Fibroblast of the aortic adventitia (primary cell): ENCODE measurements around the gene TMEM156. TPM values are rescaled to one million over a fixed set of nuclear protein-coding genes. Genes with fewer than 3 reads are reported as not detected.
A peak's percentile ranks its signal among the peaks of the same experiment; 100 is the strongest.
"Not testable (repeated sequence)": the region's sequence is repeated elsewhere in the genome, so short reads cannot be mapped to it uniquely, and the experiment has no call there.

Experiments
- DNase-seq: peaks from one replicate; pipeline ENCODE4 v3.0.0-alpha.2; 2010; ENCODE audit warnings: low read depth
- H3K4me3 ChIP-seq: 2 replicates; pipeline ENCODE4 v1.5.1; 2011; ENCODE audit warnings: low read depth, mild to moderate bottlenecking, control low read depth, low read length, moderate library complexity
- CTCF ChIP-seq: IDR thresholded peaks from 2 replicates; pipeline ENCODE4 v1.5.1; 2011; ENCODE audit warnings: mild to moderate bottlenecking, low read length, control low read depth, inconsistent platforms; ENCODE audit not compliant: insufficient read depth
- total RNA-seq: library from RNA; depleted of rRNA; stranded (reverse); fragments of >200 nt; gene quantifications from 2 replicates; pipeline ENCODE4 v1.2.3, GENCODE V29; 2012; ENCODE audit warnings: low replicate concordance

The TMEM156 gene
- total RNA-seq, 1 donor: 0.18 TPM

DNA sequence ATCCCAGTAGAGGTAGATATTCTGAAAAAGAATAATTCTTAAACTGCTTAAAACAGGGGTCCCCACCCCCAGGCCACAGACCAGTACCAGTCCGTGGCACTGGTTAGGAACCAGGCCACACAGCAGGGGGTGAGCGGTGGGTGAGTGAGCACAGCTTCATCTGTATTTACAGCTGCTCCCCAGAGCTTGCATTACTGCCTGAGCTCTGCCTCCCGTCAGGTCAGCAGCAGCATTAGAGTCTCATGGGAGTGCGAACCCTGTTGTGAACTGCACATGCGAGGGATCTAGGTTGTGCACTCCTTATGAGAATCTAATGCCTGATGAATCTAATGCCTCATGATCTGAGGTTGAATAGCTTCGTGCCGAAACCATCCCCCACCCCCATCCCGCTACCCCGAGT lies 87.8 kb downstream of the TMEM156 start:
- no peak overlapping the region for H3K4me3 ChIP-seq
- no peak for DNase-seq
- TF ChIP-seq CTCF: no peak

GRCh38 chr4:38943343-38943742 lies 88.9 kb downstream of the TMEM156 start:
- no peak overlapping the region for H3K4me3 ChIP-seq
- TF ChIP-seq CTCF: no peak
- DNase-seq: peak; percentile 23

DNA sequence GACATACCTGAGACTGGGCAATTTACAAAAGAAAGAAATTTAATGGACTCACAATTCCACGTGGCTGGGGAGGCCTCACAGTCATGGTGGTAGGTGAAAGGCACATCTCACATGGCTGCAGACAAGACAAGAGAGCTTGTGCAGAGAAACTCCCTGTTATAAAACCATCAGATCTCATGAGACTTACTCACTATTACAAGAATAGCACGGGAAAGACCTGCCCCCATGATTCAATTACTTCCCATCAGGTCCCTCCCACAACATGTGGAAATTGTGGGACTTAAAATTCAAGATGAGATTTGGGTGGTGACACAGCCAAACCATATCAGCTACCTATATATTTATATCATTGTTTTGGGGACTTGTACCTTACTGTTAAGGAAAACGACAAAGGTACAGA lies 90.3 kb downstream of the TMEM156 start:
- peak; percentile 61 for DNase-seq

DNA sequence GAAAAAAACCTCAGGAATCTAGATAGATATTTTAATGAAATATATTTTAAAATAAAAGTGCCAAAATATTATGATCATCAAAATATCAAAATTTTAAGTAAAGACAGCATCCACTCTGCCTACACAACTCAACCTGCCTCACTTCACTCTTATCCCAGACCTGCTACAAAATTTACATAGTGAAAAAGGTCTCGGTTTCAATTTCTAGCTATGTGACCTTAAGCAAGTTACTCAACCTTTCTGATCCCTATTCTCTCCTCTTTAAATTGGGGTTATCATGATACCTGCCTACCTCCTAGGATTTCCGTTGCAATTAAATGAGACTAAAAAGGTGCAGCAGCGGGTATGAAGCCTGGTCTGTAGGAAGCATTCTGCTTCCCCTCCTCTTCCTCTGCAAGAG lies 91.7 kb downstream of the TMEM156 start:
- H3K4me3 ChIP-seq: no peak overlapping the region
- TF ChIP-seq CTCF: no peak
- DNase-seq: no peak

More for the DNA sequence above, 90.3 kb downstream of the TMEM156 start:
- not testable (repeated sequence) for H3K4me3 ChIP-seq

GRCh38 chr4:38939165-38939564 lies 93.0 kb downstream of the TMEM156 start:
- TF ChIP-seq CTCF: no peak
- no peak for DNase-seq

DNA sequence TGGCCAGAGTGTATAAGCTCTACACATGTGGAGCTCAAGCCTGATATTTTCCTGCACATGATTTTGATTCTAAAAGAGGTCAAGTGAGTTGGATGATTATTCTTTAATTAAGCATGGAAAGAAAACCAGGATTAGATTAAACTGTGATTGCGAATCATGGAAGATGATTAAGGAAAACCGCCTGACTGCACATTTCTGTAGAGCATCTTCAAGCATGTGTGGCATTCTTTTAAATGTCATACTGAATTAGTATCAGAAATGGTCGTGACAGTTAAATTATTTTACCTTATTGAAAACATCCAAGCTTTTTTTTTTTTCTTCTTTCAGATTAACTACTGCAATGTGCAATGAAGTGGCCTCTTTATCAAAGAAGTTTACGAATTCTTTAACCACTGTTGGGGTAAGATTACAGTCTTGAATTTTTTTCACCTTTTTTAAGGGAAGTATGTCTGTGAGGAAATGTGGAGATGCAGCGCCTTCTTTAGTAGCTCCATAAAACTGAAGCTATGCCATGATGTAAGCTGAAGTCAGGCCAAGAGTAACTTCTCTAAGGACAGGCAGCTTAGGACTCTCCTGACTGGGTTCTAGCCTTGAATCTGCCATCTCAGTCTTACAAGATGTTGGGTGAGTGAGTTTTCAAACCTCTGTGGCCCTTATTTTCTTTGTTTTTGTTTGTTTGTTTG lies 96.7 kb downstream of the TMEM156 start:
- TF ChIP-seq CTCF: no peak
- DNase-seq: no peak
- no peak overlapping the region for H3K4me3 ChIP-seq

More at GRCh38 chr4:38939165-38939564, 93.0 kb downstream of the TMEM156 start:
- no peak overlapping the region for H3K4me3 ChIP-seq

GRCh38 chr4:38931125-38931524 lies 101.1 kb downstream of the TMEM156 start:
- no peak for TF ChIP-seq CTCF
- no peak for DNase-seq
- H3K4me3 ChIP-seq: no peak overlapping the region
